Skeletal muscle cell (primary cell): Measurements from ENCODE around the gene NOC4L.
"Not testable (repeated sequence)": the region's sequence is repeated elsewhere in the genome, so short reads cannot be mapped to it uniquely, and the experiment has no call there.

Experiments used
- DNase-seq: peaks from one replicate; pipeline ENCODE4 v3.0.0-alpha.2; 2010; ENCODE audit warnings: low read depth
- H3K4me3 ChIP-seq: 2 replicates; pipeline ENCODE4 v1.5.1; 2011; ENCODE audit warnings: low read depth, mild to moderate bottlenecking, control low read depth, low read length, moderate library complexity

Gene NOC4L

DNA sequence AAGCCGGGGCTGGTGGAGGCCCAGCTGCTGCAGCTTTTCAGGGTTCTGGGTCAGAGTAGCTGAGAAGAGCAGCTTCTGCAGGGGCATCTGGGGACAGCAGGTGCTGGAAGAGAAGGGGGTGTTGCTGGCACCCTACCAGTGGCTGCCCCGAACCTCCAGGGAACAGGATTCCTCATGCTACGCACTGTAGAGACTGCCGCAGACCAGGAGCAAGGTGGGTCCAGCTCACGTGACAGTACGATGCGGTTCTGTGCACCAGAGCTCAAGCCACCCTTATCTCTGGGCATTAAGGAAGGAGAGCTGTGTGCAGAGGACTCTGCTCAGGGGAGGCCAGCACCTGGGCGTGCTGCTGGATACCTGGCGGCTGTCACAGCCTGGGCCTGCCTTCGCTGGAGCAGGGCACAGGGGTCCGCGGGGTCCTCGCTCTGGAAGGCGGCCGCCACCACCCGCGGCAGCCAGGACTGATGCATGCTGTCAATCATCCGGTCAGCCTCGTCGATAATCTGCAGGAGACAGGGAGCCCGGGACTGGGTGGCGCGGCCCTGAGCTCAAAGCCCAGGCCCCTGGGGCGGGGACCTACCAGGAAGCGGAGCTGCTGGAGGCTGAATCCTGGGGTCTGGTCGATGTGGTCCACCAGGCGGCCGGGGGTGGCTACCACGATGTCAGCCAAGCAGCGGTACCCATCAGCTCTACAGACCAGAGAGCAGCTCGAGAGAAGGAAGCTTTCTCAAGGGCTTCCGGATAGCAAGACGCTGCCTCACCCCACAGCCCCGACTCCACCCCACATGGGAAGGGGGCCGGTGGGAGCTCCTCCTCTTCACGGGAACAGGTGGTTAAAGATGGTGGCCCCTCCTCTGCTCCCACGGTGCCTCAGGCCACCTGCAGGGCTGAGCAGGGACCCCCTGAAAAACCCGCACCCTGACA lies 3.1 kb upstream of the NOC4L start:
- DNase-seq = no peak
- no peak overlapping the region for H3K4me3 ChIP-seq

DNA sequence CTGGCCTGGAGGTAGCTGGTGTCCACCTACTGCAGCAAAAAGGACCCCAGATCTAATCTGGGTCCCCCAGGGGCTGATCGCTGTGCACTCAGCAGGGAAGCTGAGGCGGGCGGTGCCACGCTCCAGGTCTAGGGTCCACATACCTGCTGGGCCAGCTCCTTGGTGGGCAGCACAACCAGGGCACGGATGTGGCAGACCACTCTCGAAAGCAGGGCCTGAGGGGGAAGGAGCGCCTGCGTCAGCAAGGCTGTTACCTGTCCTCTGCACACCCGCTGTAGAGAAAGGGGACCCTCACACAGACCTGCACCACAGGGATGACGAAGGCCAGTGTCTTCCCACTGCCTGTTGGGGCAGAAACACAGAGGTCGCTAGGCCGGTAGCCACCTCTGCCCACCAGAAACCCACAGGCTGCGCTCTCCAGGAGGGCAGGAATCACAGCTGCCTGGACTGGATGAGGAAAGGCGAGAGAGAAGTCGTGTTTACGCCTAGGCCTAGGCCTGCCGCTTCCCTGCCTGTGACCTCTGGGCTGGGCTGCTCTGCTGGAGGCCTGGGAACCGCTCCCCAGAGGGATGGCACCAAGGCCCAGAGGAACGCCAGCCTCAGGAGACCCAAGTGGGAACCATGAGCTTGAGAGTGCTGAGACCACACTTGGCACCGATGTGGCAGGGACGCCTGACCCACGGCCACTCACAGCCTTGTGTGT lies 2.1 kb upstream of the NOC4L start:
- no peak overlapping the region for H3K4me3 ChIP-seq
- DNase-seq = no peak

DNA sequence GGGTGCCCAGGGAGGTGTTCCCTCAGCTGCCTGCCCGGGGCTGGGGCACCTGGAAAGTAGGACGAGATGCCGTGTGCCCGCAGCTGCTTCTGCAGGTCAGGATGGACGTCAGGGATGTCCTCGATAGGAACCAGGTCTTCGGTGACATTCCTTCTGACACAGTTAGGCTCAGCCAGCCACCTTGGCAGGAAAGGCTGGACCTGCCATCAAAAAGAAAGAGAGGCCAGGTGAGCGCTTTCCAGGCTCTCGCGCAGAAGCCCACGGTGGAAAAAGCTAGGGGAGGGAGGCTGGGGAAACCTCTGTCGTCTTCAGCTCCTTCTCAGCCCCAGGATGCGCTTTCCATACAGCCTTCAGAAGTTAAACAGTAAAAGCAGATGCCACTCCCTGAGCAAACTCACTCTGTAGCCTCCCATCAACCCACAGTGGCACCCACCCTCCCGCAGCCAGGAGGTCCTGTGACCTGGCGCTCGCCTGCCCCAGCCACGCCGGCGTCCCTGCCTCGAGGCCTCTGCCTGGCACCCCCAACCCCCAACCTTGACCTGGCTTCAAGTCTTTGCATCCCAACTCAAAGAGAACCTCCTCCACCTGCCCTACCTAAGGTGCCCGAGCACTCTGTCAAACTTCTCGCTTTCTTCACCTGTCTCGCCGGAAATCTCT lies 1.4 kb upstream of the NOC4L start:
- peak overlapping the region; percentile 92 for H3K4me3 ChIP-seq
- DNase-seq = no peak

DNA sequence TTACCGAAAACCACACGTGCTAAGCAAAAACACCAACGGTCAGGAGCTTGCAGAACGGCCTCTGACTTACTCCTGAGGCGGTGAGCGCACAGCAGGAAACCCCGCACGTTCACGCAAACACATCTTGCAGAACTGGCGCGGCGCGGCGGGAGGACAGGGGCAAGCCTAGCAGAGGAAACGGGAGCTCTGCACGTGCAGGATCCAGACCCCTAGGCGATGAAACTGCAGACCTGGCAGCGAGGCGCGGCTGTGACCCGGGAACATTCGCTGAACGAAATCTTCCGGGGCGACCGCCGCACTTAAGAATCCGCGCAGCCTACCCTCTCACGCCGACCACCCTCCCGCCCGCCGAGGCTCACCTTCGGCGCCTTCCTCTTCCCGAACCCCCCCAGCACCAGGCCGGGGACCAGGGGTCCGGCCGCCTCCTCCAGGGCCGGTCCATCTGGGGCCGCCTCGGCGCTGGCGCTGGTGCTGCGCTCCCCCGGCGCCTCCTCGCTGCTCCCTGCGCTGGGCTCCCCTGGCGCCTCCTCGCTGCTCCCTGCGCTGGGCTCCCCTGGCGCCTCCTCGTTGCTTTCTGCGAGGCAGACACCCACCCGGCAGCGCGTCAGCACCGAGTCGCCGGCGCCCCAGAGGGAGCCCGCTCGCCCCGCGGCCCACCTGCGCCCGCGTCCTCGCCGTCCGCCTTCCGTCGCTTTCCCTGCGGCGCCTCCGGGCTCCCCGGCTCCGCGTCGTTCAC lies 753 bp upstream of the NOC4L start:
- no peak for DNase-seq
- peak overlapping the region; percentile 92 for H3K4me3 ChIP-seq

DNA sequence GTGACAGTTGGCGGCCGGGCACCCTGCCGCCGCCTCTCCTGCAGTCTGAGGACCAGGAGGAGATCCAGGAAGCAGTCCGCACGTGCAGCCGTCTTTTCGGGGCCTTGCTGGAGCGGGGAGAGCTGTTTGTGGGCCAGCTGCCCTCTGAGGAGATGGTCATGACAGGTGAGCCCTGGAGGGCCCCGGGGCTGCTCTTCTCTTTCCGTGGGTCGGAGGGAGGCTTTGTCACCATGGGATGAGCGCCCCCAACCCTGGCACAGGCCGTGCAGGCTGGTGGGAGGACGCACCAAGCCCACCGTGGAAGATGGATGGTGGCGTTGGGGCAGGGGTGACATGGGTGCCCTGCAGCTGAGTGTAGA lies 532 bp downstream of the NOC4L start:
- no peak for DNase-seq
- H3K4me3 ChIP-seq = peak overlapping the region; percentile 92

- peak overlapping the region; percentile 92 for H3K4me3 ChIP-seq
- DNase-seq = no peak
Measured at GRCh38 chr12:132145334-132145733, 1.1 kb downstream of the NOC4L start.

GRCh38 chr12:132146098-132146497 lies 1.8 kb downstream of the NOC4L start:
- no peak overlapping the region for H3K4me3 ChIP-seq
- DNase-seq = no peak

DNA sequence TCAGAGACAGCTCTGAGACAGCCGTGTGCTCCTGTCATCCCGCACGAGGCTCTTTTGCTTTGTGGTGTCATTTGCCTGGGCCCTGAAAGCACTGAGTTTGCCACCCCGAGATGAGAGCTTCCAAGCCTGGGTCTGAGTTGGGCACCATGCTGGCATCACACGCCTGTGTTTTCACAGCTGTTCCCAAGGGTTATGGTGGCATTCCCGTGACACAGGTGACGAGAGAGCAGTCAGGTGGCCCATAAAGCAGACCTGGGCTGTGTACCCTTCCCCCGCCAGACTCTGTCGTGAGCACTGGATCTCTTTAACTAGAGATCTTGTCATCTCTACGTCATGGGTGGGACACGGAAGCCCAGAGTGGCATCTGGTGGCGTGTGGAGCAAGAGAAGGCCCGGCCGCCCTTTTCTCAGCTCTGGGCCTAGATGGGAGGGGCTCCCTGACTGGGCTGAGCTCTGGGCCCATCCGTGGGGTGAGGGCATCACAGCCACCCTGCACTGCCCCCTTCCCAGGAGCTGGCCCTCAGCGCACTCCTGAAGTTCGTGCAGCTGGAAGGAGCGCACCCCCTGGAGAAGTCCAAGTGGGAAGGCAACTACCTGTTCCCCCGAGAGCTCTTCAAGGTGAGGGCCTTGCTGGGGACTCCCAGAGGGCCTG lies 2.6 kb downstream of the NOC4L start:
- DNase-seq = no peak
- H3K4me3 ChIP-seq = no peak overlapping the region

GRCh38 chr12:132147423-132148367 lies 3.4 kb downstream of the NOC4L start:
- DNase-seq = no peak
- no peak overlapping the region for H3K4me3 ChIP-seq

DNA sequence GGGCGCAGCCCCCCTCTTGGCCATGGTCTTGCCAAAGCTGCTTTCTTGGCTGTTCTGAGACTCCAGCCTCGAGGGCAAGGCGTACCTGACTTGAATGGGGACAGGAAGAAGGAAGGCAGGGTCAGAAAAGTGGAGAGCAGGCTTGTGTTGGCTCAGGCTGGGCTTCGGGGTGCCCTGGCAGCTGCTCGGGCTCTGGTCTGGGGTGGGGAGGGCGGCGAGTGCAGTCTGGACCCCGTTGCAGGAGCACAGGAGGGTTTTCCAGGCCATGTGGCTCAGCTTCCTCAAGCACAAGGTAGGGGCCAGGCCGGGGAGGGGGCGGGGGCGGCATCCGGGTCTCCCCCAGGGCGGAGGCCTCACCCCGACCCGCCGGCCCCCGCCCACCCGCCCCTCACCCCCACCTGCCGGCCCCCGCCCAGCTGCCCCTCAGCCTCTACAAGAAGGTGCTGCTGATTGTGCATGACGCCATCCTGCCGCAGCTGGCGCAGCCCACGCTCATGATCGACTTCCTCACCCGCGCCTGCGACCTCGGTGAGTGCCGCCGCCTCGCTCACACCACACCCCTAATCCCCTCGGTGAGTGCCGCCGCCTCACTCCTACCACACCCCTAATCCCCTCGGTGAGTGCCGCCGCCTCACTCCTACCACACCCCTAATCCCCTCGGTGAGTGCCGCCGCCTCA lies 4.2 kb downstream of the NOC4L start:
- DNase-seq = no peak
- H3K4me3 ChIP-seq = no peak overlapping the region

GRCh38 chr12:132149526-132149925 lies 5.3 kb downstream of the NOC4L start:
- not testable (repeated sequence) for H3K4me3 ChIP-seq, DNase-seq

DNA sequence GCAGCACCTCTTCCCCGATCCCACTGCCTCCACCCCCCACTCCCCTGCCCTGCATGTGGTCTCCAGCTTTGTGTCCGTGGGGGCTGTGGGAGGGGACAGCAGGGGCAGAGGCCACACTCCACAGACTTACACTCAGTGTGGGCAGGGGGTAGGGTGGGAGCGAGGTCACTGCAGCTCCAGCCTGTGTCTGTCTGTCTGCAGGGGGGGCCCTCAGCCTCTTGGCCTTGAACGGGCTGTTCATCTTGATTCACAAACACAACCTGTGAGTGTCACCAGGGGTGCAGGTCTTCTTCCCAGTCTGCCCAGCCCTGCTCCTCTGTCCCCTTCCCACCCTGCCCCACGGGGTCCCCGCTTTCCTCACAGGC lies 6.5 kb downstream of the NOC4L start:
- no peak overlapping the region for H3K4me3 ChIP-seq
- no peak for DNase-seq

DNA sequence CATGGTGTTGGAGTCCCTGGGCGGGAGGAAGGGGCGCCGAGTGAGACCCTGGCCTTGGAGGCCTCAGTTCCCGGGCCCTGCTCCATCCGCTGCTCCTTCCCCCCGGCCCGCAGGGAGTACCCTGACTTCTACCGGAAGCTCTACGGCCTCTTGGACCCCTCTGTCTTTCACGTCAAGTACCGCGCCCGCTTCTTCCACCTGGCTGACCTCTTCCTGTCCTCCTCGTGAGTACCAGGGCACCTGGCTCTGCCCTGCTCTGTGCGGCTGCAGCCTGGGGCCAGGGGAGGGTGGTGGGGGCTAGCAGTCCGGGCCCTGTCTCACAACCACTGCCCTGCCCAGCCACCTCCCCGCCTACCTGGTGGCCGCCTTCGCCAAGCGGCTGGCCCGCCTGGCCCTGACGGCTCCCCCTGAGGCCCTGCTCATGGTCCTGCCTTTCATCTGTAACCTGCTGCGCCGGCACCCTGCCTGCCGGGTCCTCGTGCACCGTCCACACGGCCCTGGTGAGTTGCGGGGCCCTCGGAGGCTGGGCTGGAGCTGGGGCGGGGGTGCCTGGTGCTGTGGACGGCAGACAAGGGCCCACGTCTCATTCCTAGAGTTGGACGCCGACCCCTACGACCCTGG lies 7.0 kb downstream of the NOC4L start:
- no peak overlapping the region for H3K4me3 ChIP-seq
- DNase-seq = no peak

DNA sequence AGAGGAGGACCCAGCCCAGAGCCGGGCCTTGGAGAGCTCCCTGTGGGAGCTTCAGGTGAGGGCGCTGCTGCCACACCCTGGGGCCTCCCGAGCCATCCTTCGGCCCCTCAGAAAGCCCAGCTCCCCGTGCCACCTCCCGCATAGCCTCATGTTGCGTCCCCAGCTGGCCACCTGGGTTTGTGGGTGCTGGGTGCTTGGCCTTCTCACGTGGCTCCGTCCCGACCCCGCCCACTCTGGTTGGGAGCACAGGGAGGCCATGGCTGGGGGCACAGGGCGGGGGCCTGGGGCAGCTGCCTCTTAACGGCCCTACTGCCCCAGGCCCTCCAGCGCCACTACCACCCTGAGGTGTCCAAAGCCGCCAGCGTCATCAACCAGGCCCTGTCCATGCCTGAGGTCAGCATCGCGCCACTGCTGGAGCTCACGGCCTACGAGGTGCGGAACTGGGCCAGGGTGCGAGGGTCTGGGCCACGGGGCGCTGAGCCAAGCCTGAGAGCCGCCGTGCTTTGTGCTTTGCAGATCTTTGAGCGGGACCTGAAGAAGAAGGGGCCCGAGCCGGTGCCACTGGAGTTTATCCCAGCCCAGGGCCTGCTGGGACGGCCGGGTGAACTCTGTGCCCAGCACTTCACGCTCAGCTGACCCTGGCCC lies 7.6 kb downstream of the NOC4L start:
- DNase-seq = no peak
- H3K4me3 ChIP-seq = no peak overlapping the region

- no peak for DNase-seq
- no peak overlapping the region for H3K4me3 ChIP-seq
Measured at GRCh38 chr12:132152411-132152821, 8.2 kb downstream of the NOC4L start.

- no peak for DNase-seq
- no peak overlapping the region for H3K4me3 ChIP-seq
Measured at GRCh38 chr12:132152953-132153352, 8.7 kb downstream of the NOC4L start.
